GM21528 (cell line): ENCODE measurements around the gene LAGE3.

Source experiments
- ATAC-seq: cut with Tn5 transposase; IDR thresholded peaks from one replicate; pipeline ENCODE4 v1.9.1; 2021; ENCODE audit warnings: mild to moderate bottlenecking, moderate library complexity; ENCODE audit not compliant: unreplicated experiment, low FRiP score

Gene LAGE3

DNA sequence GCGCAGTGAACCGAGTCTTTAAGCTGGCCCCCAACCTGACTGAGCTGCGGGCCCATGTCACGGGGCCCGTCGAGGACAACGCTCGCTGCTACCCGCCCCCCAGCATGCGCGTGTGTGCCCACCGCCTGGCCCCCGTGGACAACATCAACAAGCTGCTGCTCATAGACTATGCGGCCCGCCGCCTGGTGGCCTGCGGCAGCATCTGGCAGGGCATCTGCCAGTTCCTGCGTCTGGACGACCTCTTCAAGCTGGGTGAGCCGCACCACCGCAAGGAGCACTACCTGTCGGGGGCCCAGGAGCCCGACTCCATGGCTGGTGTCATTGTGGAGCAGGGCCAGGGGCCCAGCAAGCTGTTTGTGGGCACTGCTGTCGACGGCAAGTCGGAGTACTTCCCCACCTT lies 18.8 kb downstream of the LAGE3 start:
- no peak for ATAC-seq

DNA sequence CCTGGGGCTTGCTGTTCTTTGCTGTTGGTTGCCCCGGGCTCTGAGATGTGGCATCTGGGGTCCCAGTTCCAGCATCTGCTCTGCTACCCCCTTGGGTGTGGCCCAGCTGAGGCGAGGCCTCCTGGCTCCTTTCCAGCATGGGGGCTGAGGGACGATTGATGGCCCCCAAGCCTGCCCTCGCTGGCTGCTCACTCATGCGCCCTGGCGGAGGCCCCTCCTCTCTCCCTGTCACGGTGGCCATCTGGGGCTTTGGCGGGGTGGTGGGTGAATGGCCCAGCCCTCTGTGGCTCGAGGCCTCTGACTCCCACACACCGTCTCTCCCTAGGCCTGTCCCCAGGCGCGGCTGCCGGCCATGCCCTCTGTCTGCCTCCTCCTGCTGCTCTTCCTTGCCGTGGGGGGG lies 19.2 kb downstream of the LAGE3 start:
- no peak for ATAC-seq

DNA sequence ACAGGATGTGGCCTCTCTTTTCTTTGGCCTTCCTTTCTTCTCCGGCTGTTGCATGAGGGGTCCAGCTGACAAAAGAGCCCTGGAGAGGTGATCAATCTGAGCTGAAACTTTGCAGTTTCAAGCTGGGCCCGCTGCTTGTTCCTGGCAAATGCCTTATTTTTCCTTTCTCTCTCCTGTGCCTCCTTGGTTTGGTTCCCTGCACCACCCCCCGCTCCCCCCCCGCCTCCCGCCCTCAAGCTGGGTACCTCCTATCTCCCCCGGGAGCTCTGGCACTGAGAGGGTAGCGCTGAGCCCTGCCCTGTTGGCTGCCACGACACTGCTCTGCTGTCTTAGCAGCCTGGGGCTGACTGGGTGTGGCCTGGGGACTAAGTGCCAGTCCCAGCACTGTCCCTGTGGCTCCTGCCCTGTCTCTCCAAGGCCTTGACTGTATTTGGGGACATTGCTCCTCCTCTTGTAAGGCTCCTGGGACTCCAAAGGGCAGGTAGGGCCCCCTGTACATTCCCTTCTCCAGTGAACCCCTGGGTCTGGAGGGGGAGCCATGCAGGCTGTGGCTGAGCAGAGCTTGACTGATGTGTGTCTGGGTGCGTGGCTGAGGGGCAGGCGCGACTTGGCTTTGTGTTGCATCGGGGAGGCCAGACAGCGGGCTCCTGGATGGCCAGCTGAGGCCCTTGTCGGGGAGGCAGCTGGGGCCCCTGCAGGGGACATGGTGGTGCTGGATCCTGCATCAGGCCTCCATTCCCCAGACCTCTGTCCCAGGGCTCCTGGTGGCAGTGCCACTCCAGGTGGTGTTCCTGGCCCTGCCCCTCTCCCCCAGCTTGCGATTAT lies 19.9 kb downstream of the LAGE3 start:
- ATAC-seq: no peak

DNA sequence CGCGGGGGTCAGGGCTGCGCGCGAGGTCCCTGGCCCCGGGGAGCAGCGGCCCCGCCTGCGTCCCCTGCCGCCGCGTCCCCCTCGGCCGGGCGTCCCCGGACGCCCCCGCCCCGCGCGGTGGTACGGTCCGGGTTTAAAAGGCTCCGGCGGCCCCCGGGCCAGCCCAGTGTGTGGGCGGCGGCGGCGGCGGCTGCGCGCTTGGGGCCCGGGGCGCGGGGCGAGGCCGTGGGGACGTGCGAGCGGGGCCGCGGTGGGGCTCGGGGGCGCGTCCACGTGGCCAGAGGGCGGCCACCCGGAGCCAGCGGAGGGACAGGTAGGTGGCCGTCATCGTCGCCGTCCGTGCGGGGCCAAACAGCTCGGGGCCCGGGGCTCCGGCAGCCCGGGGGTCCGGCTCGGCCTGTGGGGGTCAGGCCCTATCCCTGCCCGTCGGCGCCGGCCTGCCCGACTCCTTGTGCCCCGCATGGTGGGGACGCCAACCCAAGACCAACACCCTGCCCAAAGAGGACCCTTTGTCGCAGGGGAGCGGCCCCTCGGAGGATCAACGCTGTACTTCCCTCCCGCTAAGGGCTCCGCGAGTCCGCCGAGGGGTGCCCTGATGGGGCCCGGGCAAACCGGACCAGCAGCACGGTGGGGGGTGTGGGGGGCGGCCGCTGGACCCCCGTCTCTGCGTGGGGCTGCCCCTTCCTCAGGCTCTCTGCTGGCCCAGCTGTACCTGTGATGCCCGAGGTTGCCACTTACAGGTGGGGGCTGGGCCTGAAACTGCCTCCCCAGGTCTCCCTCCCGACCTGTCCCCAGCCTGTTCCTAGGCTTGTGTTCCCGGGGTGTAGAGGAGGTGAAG lies 20.7 kb downstream of the LAGE3 start, which contains the start of gene PLXNA3:
TSS of gene PLXNA3 (plus strand) at position 166 of the 838 bp plus-strand sequence. CDS start 1,903 bp downstream, outside the sequence.
- peak; percentile 57 for ATAC-seq

DNA sequence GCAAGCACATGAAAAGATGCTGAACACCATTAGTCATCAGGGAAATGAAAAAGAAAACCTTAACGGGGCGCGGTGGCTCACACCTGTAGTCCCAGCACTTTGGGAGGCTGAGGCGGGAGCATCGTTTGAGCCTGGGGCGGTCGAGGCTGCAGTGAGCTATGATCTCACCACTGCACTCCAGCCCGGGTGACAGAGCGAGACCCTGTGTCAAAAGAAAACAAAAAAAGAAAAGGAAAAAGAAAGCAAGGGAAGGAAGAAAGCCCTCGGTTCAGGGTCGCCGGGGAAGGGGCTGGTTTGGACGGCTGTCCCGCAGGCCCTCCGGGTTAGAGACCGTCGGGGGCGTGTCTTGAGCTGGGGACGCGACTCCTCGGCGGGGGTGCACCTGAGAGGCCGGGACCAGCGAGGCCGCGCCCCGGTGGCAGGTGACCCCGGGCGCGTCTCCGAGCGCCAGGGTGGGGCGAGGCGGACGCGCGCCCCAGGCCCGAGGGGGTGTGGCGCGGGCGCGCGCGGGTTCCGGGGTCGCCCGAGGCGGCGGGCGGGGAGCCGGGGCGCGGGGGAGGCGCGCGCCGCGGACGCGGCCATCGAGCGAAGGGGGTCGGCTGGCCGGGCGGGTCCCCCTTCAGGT lies 21.5 kb downstream of the LAGE3 start:
- ATAC-seq: peak; percentile 56

DNA sequence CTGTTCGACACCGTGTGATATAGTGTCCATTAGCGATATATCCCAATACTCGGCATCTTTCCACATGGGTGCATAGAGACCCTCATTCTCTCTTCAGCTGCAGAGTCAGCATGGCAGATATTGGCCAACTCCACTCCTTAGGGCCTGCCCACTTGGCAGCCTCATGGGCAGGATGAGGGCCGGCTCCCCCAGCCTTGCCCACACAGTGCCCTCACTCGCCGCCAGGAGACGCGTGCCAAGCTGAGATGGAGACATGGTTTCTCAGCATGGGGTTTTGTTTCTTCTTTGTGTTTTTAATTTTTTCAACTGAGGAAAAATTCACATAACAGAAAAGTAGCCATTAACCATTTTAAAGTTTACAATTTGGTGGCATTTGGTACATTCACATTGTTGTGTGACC lies 26.3 kb downstream of the LAGE3 start:
- no peak for ATAC-seq

DNA sequence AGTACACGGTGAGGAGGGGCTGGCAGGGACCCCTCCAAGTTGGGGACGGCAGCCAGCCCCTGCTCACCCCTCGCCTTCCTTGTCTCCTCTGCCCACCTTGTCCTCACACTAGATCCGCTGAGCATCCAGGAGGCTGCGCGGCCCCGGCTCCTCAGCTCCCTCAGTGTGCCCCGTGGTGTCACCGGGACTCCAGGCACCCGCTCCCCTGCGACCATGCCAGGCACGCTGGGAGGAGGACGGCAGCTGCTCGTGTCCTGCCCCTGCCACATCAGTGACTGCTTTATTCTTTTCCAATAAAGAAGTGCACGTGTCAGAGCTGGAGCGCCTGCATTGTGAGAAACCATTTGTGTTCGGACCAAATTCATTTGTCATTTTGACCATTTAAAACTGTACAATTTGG lies 28.8 kb downstream of the LAGE3 start:
- no peak for ATAC-seq

DNA sequence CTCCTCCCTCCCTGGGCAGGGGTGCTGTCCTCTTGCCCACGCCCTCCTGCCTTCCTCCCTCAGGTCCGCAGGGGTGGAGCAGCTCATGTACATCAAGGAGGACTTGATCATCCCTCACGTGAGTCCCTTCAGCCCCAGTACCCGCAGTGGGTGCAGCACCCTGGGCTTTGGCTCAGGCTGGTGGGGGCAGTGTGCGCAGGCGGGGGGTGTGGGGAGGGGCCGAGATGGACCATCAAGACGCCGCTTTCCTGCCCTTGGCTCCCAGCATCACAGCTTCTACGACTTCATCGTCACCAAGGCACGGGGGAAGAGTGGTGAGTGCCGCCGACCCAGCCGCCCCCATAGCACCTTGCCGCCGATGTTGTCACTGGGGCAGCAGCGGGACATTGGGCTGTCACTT lies 29.5 kb downstream of the LAGE3 start:
- no peak for ATAC-seq

DNA sequence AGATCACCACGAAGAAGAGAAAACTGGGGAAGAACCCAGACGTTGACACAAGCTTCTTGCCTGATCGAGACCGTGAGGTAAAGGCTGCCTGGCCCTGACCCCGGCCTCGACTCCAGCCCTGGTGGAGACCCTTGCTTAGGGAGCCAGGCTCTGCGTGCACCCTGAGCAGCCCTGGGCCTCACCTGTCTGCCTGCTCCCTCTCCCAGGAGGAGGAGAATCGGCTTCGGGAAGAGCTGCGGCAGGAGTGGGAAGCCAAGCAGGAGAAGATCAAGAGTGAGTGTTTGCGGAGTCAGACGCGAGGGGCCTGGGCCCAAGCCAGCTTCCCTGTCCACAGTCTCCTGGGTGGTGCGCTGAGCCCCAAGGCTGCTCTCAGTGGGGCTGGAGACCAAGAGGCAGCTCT lies 30.6 kb downstream of the LAGE3 start:
- no peak for ATAC-seq

DNA sequence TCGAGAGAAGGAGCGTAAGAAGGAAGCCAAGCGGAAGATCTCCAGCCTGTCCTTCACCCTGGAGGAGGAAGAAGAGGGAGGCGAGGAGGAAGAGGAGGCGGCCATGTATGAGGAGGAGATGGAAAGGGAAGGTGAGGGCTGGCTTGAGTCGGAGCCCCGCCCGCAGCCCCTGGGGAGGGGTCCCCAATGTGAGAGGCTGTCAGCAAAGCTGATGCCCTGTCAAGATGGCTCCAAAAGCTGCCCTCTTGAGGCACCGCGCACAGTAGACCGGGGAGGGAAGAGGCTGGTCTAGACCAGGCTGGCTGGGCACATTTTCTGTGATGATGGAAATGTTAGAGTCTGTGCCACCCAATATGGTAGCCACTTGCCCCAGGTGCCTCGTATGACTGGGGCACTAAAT lies 32.7 kb downstream of the LAGE3 start:
- no peak for ATAC-seq

DNA sequence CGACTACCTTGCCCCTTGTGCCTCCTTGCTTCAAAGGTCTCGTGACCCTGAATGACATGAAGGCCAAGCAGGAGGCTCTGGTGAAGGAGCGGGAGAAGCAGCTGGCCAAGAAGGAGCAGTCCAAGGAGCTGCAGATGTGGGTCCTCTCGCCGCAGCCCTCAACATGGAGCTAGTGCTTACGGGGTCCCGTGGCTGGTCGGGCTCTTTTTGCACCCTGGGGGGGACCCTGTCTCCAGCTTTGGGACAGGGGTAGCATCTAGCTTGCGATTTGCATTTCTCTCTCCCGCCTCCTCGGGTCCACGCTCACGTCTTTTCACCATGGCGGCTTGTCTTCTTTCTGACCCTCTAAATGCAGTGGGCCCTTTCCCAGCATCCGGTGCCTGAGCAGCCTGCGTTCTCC lies 33.3 kb downstream of the LAGE3 start:
- no peak for ATAC-seq

DNA sequence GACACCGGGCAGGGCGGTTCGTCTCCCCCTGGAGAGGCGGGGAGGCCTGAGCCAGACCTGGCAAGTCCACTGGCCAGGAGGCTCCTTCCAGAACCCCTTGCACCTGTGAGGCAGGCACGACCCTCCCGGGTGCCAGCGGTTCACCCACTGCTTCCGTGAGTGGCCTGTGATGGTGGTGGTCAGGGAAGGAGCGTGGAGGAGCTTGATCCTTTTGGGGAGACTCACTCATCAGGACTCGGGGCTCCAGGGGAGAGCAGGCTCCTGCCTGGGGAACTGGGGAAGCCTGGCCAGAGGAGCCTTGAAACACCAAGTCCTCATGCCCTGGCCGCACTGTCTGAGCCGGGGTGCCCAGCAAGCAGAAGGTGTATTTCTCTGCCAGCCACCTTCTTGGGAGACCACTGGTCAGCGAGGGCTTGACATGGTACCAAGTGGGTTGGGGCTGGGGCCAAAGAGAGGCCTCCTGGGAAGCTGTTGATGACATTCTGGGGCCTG lies 34.3 kb downstream of the LAGE3 start:
- ATAC-seq: no peak

DNA sequence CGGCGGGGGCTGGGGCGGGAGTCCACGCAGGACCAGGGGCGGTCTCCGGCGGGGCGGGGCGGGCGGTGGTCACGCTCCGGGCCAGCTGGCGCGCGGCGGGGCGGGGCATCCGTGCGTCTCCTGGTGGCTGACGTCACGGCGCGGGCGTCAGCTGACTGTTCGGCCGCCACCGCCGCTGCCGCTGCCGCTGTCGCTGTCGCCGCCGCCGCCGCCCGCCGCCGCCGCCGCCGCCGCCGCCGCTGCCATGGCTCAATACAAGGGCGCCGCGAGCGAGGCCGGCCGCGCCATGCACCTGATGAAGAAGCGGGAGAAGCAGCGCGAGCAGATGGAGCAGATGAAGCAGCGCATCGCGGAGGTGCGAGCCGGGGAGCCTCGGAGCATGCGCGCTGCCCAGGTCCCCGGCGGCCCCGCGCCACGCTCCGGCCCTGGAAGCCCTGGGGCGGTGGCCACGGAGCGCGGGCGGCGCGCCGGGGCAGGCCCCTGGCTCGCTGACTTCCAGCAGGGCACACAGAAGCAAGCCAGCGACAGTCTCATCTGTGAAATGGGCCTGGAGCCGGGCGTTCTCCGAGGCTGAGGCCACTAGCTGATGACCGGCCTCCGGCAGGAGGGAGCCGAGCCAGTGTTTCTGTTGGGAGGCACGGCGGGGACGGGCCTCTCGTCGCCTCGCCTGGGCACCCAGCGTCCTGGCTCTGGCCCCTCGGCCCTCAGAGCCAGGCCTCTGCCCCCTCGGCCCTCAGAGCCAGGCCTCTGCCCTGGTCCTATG lies 34.9 kb downstream of the LAGE3 start, which contains the start of gene FAM50A:
TSS of gene FAM50A (plus strand) at position 150 of the 763 bp plus-strand sequence. CDS start at position 245, 95 bp downstream.
- ATAC-seq: peak; percentile 59

DNA sequence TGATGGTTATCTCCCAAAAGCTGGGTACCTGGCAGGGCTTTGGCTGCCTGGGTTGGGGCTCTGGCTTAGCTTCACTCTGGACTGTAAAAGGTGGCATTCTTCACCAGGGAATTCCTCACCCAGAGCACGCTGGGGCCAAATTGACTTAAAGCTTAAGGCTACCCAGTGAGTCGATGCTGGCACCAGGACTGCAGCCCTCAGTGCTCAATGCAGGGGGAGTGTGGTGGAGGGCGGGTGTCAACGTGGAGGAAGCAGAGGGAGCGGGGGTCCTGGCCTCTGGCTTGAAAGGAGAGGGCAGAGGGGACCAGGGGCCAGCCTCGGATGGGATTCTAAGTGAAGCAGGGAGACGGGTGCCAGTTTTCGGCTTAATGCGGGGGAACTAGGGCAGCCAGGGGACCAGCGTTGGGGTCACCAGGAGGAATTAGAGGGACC lies 35.6 kb downstream of the LAGE3 start:
- ATAC-seq: peak; percentile 13

DNA sequence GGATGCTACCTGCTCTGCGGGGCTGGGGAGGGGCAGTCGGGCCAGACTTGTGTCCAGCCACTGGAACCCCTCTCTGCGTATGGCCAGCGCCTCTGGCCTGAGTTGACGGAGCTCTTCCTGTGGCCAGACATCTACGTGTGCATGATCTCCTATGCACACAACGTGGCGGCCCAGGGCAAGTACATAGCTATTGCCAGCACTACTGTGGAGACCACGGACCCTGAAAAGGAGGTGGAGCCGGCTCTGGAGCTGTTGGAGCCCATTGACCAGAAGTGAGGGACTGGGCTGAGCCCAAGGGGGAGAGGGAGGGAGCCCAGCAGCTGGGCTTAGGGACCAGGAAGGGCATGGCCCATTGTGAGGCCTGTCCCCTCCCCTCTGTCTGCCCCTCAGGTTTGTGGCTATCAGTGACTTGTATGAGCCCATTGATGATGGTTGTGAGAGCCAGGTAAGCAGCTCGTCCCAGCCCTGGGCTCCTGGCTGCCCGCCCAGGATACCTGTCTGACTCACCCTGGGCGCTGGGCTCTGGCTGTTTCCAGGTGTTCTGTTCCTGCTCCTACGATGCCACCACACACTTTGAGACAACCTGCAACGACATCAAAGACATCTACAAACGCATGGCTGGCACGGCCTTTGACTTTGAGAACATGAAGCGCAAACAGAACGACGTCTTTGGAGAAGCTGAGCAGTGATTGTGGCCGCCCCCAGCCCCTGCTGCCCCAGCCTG lies 36.9 kb downstream of the LAGE3 start:
- no peak for ATAC-seq

DNA sequence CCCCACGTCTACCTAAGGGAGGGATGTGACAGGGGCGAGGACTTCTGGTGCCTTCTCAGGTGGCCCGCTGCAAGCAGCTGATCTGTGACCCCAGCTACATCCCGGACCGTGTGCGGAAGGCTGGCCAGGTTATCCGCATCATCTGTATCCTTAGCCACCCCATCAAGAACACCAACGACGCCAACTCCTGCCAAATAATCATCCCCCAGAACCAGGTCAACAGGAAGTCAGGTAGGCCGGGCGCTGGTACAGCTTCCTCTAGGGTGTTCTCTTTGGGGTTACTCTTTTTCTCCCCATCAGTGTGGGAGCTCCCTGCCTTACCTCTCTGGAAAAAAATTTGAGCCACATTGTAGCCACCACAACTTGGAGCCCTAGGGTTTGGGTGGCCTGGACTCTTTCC lies 37.5 kb downstream of the LAGE3 start:
- ATAC-seq: no peak

DNA sequence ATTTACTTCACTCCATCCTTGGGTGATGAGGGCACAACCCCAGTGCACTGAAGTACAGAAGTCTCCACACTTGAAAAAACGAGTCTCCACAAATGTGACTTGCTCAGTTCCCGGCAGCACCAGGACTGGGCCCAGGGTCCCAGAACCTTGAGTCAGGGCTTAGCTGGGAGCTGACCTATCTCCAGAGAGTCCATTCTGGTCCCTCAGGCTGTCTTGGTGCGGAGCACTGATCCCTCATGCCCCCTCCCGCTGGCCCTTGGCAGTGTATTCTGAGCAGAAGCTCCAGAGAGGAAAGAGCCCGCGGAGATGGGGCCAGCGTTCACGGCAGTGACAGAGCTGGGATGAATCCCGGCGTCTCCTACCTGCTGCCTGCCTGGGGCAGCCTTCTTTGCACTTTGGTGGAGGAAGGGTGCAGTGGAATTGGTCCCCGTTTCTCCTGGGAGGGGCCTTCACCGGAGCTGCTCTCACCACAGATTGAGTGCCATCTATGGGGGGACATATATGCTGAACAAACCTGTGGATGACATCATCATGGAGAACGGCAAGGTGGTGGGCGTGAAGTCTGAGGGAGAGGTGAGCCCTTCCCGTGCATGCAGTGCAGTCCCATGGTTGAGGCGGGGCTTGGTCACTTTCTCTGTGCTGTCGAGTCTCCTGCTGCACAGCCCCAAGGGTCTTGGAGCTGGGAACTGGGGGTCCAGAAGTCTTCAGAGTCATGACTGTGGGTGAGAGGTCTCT lies 38.3 kb downstream of the LAGE3 start:
- ATAC-seq: no peak

DNA sequence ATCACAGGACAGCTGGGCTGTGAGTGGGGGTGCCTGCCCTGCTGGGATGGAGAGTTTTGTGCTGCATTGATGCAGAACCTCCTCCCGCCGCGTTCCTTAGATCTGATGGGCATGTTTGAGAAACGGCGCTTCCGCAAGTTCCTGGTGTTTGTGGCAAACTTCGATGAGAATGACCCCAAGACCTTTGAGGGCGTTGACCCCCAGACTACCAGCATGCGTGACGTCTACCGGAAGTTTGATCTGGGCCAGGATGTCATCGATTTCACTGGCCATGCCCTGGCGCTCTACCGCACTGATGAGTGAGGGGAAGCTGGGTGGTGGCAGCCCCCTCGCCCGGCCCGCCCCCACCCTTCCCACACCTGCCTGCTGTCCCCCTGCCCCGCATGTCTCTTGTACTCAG lies 39.2 kb downstream of the LAGE3 start:
- no peak for ATAC-seq
